Measurements from ENCODE around the gene RNF181.
"Not testable (repeated sequence)": the region's sequence is repeated elsewhere in the genome, so short reads cannot be mapped to it uniquely, and the experiment has no call there.

RNF181 gene

GRCh38 chr2:85588236-85588635, 7.3 kb upstream of the RNF181 start:
- Histone ChIP-seq H3K9me3 (ENCODE audit: control insufficient read depth, insufficient read depth, low read depth, low read length) (no peaks in the 10 kb centered on the region), H3K36me3 (ENCODE audit: control insufficient read depth, insufficient read depth, low read length) (no peaks in the 10 kb centered on the region; the same call in 1 of the 2 replicates), H3K9ac (ENCODE audit: low read length) (no peak overlapping the region), H3K4me3 (ENCODE audit: low read depth, low read length) (no peak overlapping the region), H3K27ac (ENCODE audit: low read depth, low read length) (no peak overlapping the region), H3K4me1 (ENCODE audit: control insufficient read depth, insufficient read depth, low read length) (peaks cover 16% of the 10 kb centered on the region), H3K27me3 (ENCODE audit: control insufficient read depth, insufficient read depth, low read length) (peaks cover 17% of the 10 kb centered on the region; the same call in 1 of the 2 replicates)

GRCh38 chr2:85588645-85589044, 6.9 kb upstream of the RNF181 start:
- no peaks in the 10 kb centered on the region; the same call in 1 of the 2 replicates for H3K36me3 ChIP-seq (ENCODE audit: control insufficient read depth, insufficient read depth, low read length)
- H3K4me1 ChIP-seq (ENCODE audit: control insufficient read depth, insufficient read depth, low read length), result peaks cover 16% of the 10 kb centered on the region
- peaks cover 16% of the 10 kb centered on the region; the same call in 1 of the 2 replicates for H3K27me3 ChIP-seq (ENCODE audit: control insufficient read depth, insufficient read depth, low read length)
- H3K9ac ChIP-seq (ENCODE audit: low read length), result no peak overlapping the region
- H3K9me3 ChIP-seq (ENCODE audit: control insufficient read depth, insufficient read depth, low read depth, low read length), result no peaks in the 10 kb centered on the region
- no peak overlapping the region for H3K4me3 ChIP-seq (ENCODE audit: low read depth, low read length)
- H3K27ac ChIP-seq (ENCODE audit: low read depth, low read length), result no peak overlapping the region

- H3K27me3 ChIP-seq (ENCODE audit: control insufficient read depth, insufficient read depth, low read length), result peaks cover 10% of the 10 kb centered on the region; the same call in 1 of the 2 replicates
- H3K27ac ChIP-seq (ENCODE audit: low read depth, low read length), result no peak overlapping the region
- H3K9ac ChIP-seq (ENCODE audit: low read length), result no peak overlapping the region
- no peaks in the 10 kb centered on the region for H3K36me3 ChIP-seq (ENCODE audit: control insufficient read depth, insufficient read depth, low read length)
- H3K4me1 ChIP-seq (ENCODE audit: control insufficient read depth, insufficient read depth, low read length), result peaks cover 16% of the 10 kb centered on the region
- H3K4me3 ChIP-seq (ENCODE audit: low read depth, low read length), result no peak overlapping the region
- no peaks in the 10 kb centered on the region for H3K9me3 ChIP-seq (ENCODE audit: control insufficient read depth, insufficient read depth, low read depth, low read length)
These were observed 6.4 kb upstream of the RNF181 start for GRCh38 chr2:85589181-85589580.

GRCh38 chr2:85589982-85590791, 5.4 kb upstream of the RNF181 start:
- H3K36me3 ChIP-seq (ENCODE audit: control insufficient read depth, insufficient read depth, low read length), result no peaks in the 10 kb centered on the region
- H3K4me3 ChIP-seq (ENCODE audit: low read depth, low read length), result no peak overlapping the region
- H3K27ac ChIP-seq (ENCODE audit: low read depth, low read length), result no peak overlapping the region
- no peak overlapping the region for H3K9ac ChIP-seq (ENCODE audit: low read length)
- H3K27me3 ChIP-seq (ENCODE audit: control insufficient read depth, insufficient read depth, low read length), result peaks cover 1% of the 10 kb centered on the region; the same call in 1 of the 2 replicates
- peaks cover 8% of the 10 kb centered on the region for H3K4me1 ChIP-seq (ENCODE audit: control insufficient read depth, insufficient read depth, low read length)
- H3K9me3 ChIP-seq (ENCODE audit: control insufficient read depth, insufficient read depth, low read depth, low read length), result no peaks in the 10 kb centered on the region

- no peaks in the 10 kb centered on the region for H3K36me3 ChIP-seq (ENCODE audit: control insufficient read depth, insufficient read depth, low read length)
- no peak overlapping the region for H3K4me3 ChIP-seq (ENCODE audit: low read depth, low read length)
- no peak overlapping the region for H3K9ac ChIP-seq (ENCODE audit: low read length)
- H3K9me3 ChIP-seq (ENCODE audit: control insufficient read depth, insufficient read depth, low read depth, low read length), result no peaks in the 10 kb centered on the region
- no peaks in the 10 kb centered on the region; the same call in 1 of the 2 replicates for H3K27me3 ChIP-seq (ENCODE audit: control insufficient read depth, insufficient read depth, low read length)
- no peak overlapping the region for H3K27ac ChIP-seq (ENCODE audit: low read depth, low read length)
- H3K4me1 ChIP-seq (ENCODE audit: control insufficient read depth, insufficient read depth, low read length), result peaks cover under 1% of the 10 kb centered on the region; the same call in 1 of the 2 replicates
These were observed 4.6 kb upstream of the RNF181 start for GRCh38 chr2:85590950-85591349.

- Histone ChIP-seq H3K9me3 (ENCODE audit: control insufficient read depth, insufficient read depth, low read depth, low read length) (no peaks in the 10 kb centered on the region), H3K9ac (ENCODE audit: low read length) (no peak overlapping the region), H3K27ac (ENCODE audit: low read depth, low read length) (no peak overlapping the region), H3K4me3 (ENCODE audit: low read depth, low read length) (no peak overlapping the region), H3K27me3 (ENCODE audit: control insufficient read depth, insufficient read depth, low read length) (no peaks in the 10 kb centered on the region), H3K36me3 (ENCODE audit: control insufficient read depth, insufficient read depth, low read length) (peaks cover under 1% of the 10 kb centered on the region), H3K4me1 (ENCODE audit: control insufficient read depth, insufficient read depth, low read length) (no peaks in the 10 kb centered on the region; the same call in 1 of the 2 replicates)
These were observed 4.0 kb upstream of the RNF181 start for GRCh38 chr2:85591563-85591962.

GRCh38 chr2:85592299-85592698, 3.2 kb upstream of the RNF181 start:
- not testable (repeated sequence) for H3K36me3 ChIP-seq (ENCODE audit: control insufficient read depth, insufficient read depth, low read length); H3K4me1 ChIP-seq (ENCODE audit: control insufficient read depth, insufficient read depth, low read length); H3K9me3 ChIP-seq (ENCODE audit: control insufficient read depth, insufficient read depth, low read depth, low read length); H3K27ac ChIP-seq (ENCODE audit: low read depth, low read length); H3K4me3 ChIP-seq (ENCODE audit: low read depth, low read length); H3K27me3 ChIP-seq (ENCODE audit: control insufficient read depth, insufficient read depth, low read length); H3K9ac ChIP-seq (ENCODE audit: low read length)

GRCh38 chr2:85593023-85593422, 2.5 kb upstream of the RNF181 start:
- H3K27me3 ChIP-seq (ENCODE audit: control insufficient read depth, insufficient read depth, low read length), result no peaks in the 10 kb centered on the region
- no peaks in the 10 kb centered on the region; the same call in 1 of the 2 replicates for H3K4me1 ChIP-seq (ENCODE audit: control insufficient read depth, insufficient read depth, low read length)
- peak overlapping the region; percentile 9 for H3K9ac ChIP-seq (ENCODE audit: low read length)
- H3K27ac ChIP-seq (ENCODE audit: low read depth, low read length), result no peak overlapping the region
- H3K9me3 ChIP-seq (ENCODE audit: control insufficient read depth, insufficient read depth, low read depth, low read length), result no peaks in the 10 kb centered on the region
- peaks cover 12% of the 10 kb centered on the region for H3K36me3 ChIP-seq (ENCODE audit: control insufficient read depth, insufficient read depth, low read length)
- H3K4me3 ChIP-seq (ENCODE audit: low read depth, low read length), result no peak overlapping the region

GRCh38 chr2:85594715-85595300, 737 bp upstream of the RNF181 start:
- H3K36me3 ChIP-seq (ENCODE audit: control insufficient read depth, insufficient read depth, low read length), result peaks cover 25% of the 10 kb centered on the region
- peak overlapping the region; percentile 87 for H3K9ac ChIP-seq (ENCODE audit: low read length)
- H3K9me3 ChIP-seq (ENCODE audit: control insufficient read depth, insufficient read depth, low read depth, low read length), result no peaks in the 10 kb centered on the region
- no peaks in the 10 kb centered on the region for H3K27me3 ChIP-seq (ENCODE audit: control insufficient read depth, insufficient read depth, low read length)
- H3K27ac ChIP-seq (ENCODE audit: low read depth, low read length), result peak overlapping the region; percentile 33; the same call in 1 of the 2 replicates
- peak overlapping the region; percentile 95 for H3K4me3 ChIP-seq (ENCODE audit: low read depth, low read length)
- H3K4me1 ChIP-seq (ENCODE audit: control insufficient read depth, insufficient read depth, low read length), result no peaks in the 10 kb centered on the region; the same call in 1 of the 2 replicates

GRCh38 chr2:85596026-85596333, 435 bp downstream of the RNF181 start:
- no peaks in the 10 kb centered on the region; the same call in 1 of the 2 replicates for H3K4me1 ChIP-seq (ENCODE audit: control insufficient read depth, insufficient read depth, low read length)
- peaks cover 37% of the 10 kb centered on the region for H3K36me3 ChIP-seq (ENCODE audit: control insufficient read depth, insufficient read depth, low read length)
- peak overlapping the region; percentile 95 for H3K4me3 ChIP-seq (ENCODE audit: low read depth, low read length)
- peak overlapping the region; percentile 90 for H3K9ac ChIP-seq (ENCODE audit: low read length)
- H3K9me3 ChIP-seq (ENCODE audit: control insufficient read depth, insufficient read depth, low read depth, low read length), result no peaks in the 10 kb centered on the region
- H3K27ac ChIP-seq (ENCODE audit: low read depth, low read length), result peak overlapping the region; percentile 42; the same call in 1 of the 2 replicates
- no peaks in the 10 kb centered on the region for H3K27me3 ChIP-seq (ENCODE audit: control insufficient read depth, insufficient read depth, low read length)

- Histone ChIP-seq H3K36me3 (ENCODE audit: control insufficient read depth, insufficient read depth, low read length) (peaks cover 37% of the 10 kb centered on the region), H3K9ac (ENCODE audit: low read length) (peak overlapping the region; percentile 90), H3K4me3 (ENCODE audit: low read depth, low read length) (peak overlapping the region; percentile 95), H3K9me3 (ENCODE audit: control insufficient read depth, insufficient read depth, low read depth, low read length) (no peaks in the 10 kb centered on the region), H3K27me3 (ENCODE audit: control insufficient read depth, insufficient read depth, low read length) (no peaks in the 10 kb centered on the region), H3K27ac (ENCODE audit: low read depth, low read length) (no peak overlapping the region), H3K4me1 (ENCODE audit: control insufficient read depth, insufficient read depth, low read length) (peaks cover 3% of the 10 kb centered on the region)
These were observed 1.1 kb downstream of the RNF181 start for GRCh38 chr2:85596486-85597143.
